GM12891 (cell line): ENCODE results near the gene S100A12.

Source experiments
- POLR2A ChIP-seq: IDR thresholded peaks from 2 replicates; pipeline ENCODE4 v1.6.1; 2011; ENCODE audit warnings: low read depth, low read length, control low read depth
- POLR2AphosphoS5 ChIP-seq: IDR thresholded peaks from 2 replicates; pipeline ENCODE4 v1.6.1; 2011; ENCODE audit warnings: low read depth, low read length, control low read depth
- TAF1 ChIP-seq: IDR thresholded peaks from 2 replicates; pipeline ENCODE4 v1.6.1; 2011; ENCODE audit warnings: low read depth, low read length, control low read depth

DNA sequence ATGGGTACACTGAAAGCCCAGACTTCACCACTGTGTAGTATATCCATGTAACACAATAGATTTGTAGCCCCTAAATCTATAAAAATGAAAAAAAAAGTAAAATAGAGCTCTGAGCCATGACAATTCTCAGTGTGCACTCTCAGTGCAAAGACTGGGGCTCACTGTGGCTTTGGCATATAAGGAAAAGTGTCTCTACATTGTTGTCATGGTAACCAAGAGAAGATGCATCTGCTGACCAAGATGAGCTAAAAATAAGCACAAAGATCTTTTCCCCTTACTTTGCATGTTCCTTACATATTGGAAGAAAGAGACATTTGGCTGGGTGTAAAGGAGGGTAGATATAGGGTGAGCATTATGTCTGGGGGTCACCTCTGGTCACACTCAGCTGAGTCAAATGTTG lies 38.8 kb downstream of the S100A12 start:
- TF ChIP-seq POLR2AphosphoS5 = no peak
- TF ChIP-seq TAF1 = no peak
- TF ChIP-seq POLR2A = no peak
